CD4-positive, CD25-positive, alpha-beta regulatory T cell (primary cell): Measurements from ENCODE around the gene RTN4RL1. TPM values are rescaled to one million over a fixed set of nuclear protein-coding genes. Genes with fewer than 3 reads are reported as not detected.

ENCODE experiments used
- ATAC-seq, 2 donors: fragments of 150-1000 bp; cut with Tn5 transposase; one replicate each; pipeline ENCODE4 v1.10.0; 2021; ENCODE audit warnings: low read depth in 2 of 2, moderate number of reproducible peaks in 2 of 2, moderate library complexity in 1 of 2
- DNase-seq, 3 donors: peaks; one replicate each; pipeline versions ENCODE4 v3.0.0 to v3.0.0-alpha.2; 2012 to 2022; ENCODE audit warnings: mixed read lengths in 1 of 3
- H3K27ac ChIP-seq: one replicate; pipeline ENCODE4 v1.7.0; 2013; ENCODE audit warnings: mild to moderate bottlenecking, low read length; ENCODE audit not compliant: insufficient read depth, poor library complexity, severe bottlenecking
- H3K27me3 ChIP-seq: one replicate; pipeline ENCODE4 v1.7.0; 2013; ENCODE audit warnings: low read length; ENCODE audit not compliant: control insufficient read depth, insufficient read depth
- H3K36me3 ChIP-seq: one replicate; pipeline ENCODE4 v1.7.0; 2013; ENCODE audit warnings: mild to moderate bottlenecking, low read length, moderate library complexity; ENCODE audit not compliant: control insufficient read depth, insufficient read depth
- H3K4me1 ChIP-seq: 2 replicates; pipeline ENCODE4 v1.7.0; 2013; ENCODE audit warnings: mild to moderate bottlenecking, low read length; ENCODE audit not compliant: insufficient read depth, control insufficient read depth, poor library complexity, severe bottlenecking
- H3K4me3 ChIP-seq: one replicate; pipeline ENCODE4 v1.7.0; 2013; ENCODE audit warnings: low read depth, mild to moderate bottlenecking, low read length, moderate library complexity
- H3K9me3 ChIP-seq, 2 experiments: 1 replicate in 1 of 2; 2 replicates in 1 of 2; pipeline ENCODE4 v1.7.0; 2013; ENCODE audit warnings: low read length in 2 of 2, mild to moderate bottlenecking in 1 of 2, moderate library complexity in 1 of 2; ENCODE audit not compliant: control insufficient read depth in 2 of 2
- H3K27ac Mint-ChIP-seq, 3 donors: one replicate each; pipeline ENCODE4 v1.8.0; 2020 to 2022; ENCODE audit warnings: mild to moderate bottlenecking in 3 of 3, mixed read lengths in 3 of 3, moderate library complexity in 2 of 3
- H3K27me3 Mint-ChIP-seq: one replicate; pipeline ENCODE4 v1.8.0; 2022; ENCODE audit warnings: mild to moderate bottlenecking, mixed read lengths
- H3K36me3 Mint-ChIP-seq: one replicate; pipeline ENCODE4 v1.8.0; 2020; ENCODE audit warnings: mixed read lengths
- H3K4me1 Mint-ChIP-seq, 4 donors: one replicate each; pipeline ENCODE4 v1.8.0; 2020 to 2022; ENCODE audit warnings: mixed read lengths in 4 of 4, mild to moderate bottlenecking in 1 of 4
- H3K4me3 Mint-ChIP-seq, 4 donors: one replicate each; pipeline ENCODE4 v1.8.0; 2020 to 2022; ENCODE audit warnings: mild to moderate bottlenecking in 4 of 4, mixed read lengths in 4 of 4, moderate library complexity in 3 of 4
- H3K9me3 Mint-ChIP-seq, 7 donors: one replicate each; pipeline ENCODE4 v1.8.0; 2020 to 2022; ENCODE audit warnings: mixed read lengths in 7 of 7, mild to moderate bottlenecking in 3 of 7, moderate library complexity in 2 of 7
- polyA plus RNA-seq, 4 donors: library from polyadenylated mRNA; unstranded; fragments of 300-500 nt; fragmentation: Illumina TruSeq; gene quantifications; one replicate each; pipeline ENCODE4 v1.2.3, GENCODE V29; 2021
- total RNA-seq: library from RNA; stranded (reverse); gene quantifications from one replicate; pipeline ENCODE4 v1.2.3, GENCODE V29; 2022

Gene RTN4RL1
- total and polyA plus RNA-seq, 5 donors from 2014 or later: 0.14 to 0.35 (median 0.28) TPM; not detected in 2

DNA sequence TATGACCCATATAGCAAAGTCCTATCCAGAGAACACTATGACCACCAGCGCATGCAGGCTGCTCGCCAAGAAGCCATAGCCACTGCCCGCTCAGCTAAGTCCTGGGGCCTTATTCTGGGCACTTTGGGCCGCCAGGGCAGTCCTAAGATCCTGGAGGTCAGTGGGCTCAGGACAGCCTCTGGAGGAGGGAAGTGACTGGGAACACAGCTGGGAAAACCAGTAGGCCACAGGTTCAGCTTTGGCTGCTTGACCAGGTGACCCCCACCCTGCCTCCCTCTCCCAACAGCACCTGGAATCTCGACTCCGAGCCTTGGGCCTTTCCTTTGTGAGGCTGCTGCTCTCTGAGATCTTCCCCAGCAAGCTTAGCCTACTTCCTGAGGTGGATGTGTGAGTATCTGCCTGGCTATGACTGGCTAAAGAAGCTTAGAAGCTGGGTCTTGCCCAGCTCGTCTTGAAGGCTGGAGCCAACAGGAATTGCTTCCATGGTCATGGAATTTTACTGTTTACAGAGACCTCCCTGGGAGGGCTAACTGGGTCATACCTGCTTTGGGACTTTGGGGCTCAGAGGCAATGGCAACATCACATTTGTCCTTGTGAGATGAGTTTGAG is 15.2 kb upstream of the RTN4RL1 start:
- H3K9me3 ChIP-seq: no peaks in the 10 kb centered on the region
- ATAC-seq (no peak), DNase-seq (no peak)
- Mint-ChIP-seq H3K36me3 (peaks cover 20% of the 10 kb centered on the region), H3K4me3 (peak overlapping the region; percentile 32 to 94 (median 74)), H3K4me1 (peaks cover 5 to 29% (median 17%) of the 10 kb centered on the region in 4 donors), H3K27ac (peak overlapping the region in 2 of 3 donors; percentile 56 to 74), H3K27me3 (no peaks in the 10 kb centered on the region), H3K9me3 (peaks cover 0 to 2% (median 0%) of the 10 kb centered on the region in 7 donors)
- H3K4me1 ChIP-seq: peaks cover 18% of the 10 kb centered on the region
- no peak overlapping the region for H3K4me3 ChIP-seq
- no peak overlapping the region for H3K27ac ChIP-seq
- H3K36me3 ChIP-seq: peaks cover 25% of the 10 kb centered on the region
- H3K27me3 ChIP-seq: no peaks in the 10 kb centered on the region

- Histone ChIP-seq H3K27me3 (no peaks in the 10 kb centered on the region), H3K36me3 (peaks cover 25% of the 10 kb centered on the region), H3K27ac (no peak overlapping the region), H3K4me1 (peaks cover 11% of the 10 kb centered on the region), H3K9me3 (no peaks in the 10 kb centered on the region), H3K4me3 (no peak overlapping the region)
- no peak for ATAC-seq
- Mint-ChIP-seq H3K27ac (no peak overlapping the region), H3K4me1 (peaks cover 0 to 22% (median 3%) of the 10 kb centered on the region in 4 donors), H3K27me3 (no peaks in the 10 kb centered on the region), H3K36me3 (peaks cover 19% of the 10 kb centered on the region), H3K9me3 (peaks cover 0 to 2% (median 0%) of the 10 kb centered on the region in 7 donors), H3K4me3 (peak overlapping the region in 1 of 4 donors; percentile 73)
- DNase-seq: no peak
These were observed 12.0 kb upstream of the RTN4RL1 start for GRCh38 chr17:2037155-2037554.

DNA sequence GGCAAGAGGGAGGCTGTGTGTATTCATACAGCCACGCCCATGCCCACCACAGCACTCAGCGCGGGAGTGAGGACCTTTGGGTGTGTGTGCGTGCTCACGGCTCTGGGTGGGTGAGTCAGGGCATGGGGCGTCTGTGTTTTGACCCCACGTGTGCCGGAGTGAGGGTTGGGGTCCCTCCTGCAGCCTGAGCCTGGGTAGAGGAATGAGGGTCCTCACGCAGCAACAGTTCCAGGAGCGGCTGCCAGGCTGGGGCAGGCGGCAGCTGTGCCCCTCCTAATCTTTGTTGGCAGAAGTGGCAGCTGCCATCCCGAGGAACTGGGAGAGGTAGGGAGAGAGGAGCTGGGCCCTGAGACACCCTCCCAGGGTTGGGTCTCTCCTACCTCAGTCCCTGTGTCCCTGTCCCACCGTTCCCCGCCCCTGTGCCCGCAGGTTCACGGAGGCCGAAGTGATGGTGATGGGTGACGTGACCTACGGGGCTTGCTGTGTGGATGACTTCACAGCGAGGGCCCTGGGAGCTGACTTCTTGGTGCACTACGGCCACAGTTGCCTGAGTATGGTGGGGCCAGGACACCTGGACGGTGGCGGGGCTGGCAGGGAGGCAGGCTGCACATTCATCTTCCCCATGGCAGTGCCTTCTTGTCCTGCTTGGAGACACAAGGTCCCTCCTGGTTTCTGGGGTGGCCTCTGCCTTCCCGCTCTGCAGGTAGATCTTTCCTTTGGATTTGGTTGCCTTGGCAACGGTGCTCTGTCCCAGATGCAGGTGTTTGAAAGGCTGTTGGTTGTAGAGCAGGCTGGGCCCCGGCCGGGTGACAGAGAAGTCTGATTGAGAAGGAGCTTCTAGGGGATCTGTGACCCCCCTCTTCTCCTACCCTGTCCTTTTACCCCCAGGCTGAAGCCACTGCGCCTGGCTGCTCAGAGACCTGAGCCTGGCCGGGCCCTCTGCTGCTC is 10.7 kb upstream of the RTN4RL1 start:
- no peak overlapping the region for H3K4me3 ChIP-seq
- ATAC-seq (no peak), DNase-seq (no peak)
- peaks cover 2 to 24% (median 8%) of the 10 kb centered on the region in 4 donors for H3K4me1 Mint-ChIP-seq
- H3K9me3 ChIP-seq: no peaks in the 10 kb centered on the region
- H3K27ac Mint-ChIP-seq: no peak overlapping the region
- peaks cover 25% of the 10 kb centered on the region for H3K36me3 ChIP-seq
- peaks cover 0 to 2% (median 0%) of the 10 kb centered on the region in 7 donors for H3K9me3 Mint-ChIP-seq
- H3K27me3 Mint-ChIP-seq: no peaks in the 10 kb centered on the region
- H3K36me3 Mint-ChIP-seq: peaks cover 19% of the 10 kb centered on the region
- no peak overlapping the region for H3K27ac ChIP-seq
- no peak overlapping the region for H3K4me3 Mint-ChIP-seq
- H3K27me3 ChIP-seq: no peaks in the 10 kb centered on the region
- H3K4me1 ChIP-seq: peaks cover 12% of the 10 kb centered on the region

DNA sequence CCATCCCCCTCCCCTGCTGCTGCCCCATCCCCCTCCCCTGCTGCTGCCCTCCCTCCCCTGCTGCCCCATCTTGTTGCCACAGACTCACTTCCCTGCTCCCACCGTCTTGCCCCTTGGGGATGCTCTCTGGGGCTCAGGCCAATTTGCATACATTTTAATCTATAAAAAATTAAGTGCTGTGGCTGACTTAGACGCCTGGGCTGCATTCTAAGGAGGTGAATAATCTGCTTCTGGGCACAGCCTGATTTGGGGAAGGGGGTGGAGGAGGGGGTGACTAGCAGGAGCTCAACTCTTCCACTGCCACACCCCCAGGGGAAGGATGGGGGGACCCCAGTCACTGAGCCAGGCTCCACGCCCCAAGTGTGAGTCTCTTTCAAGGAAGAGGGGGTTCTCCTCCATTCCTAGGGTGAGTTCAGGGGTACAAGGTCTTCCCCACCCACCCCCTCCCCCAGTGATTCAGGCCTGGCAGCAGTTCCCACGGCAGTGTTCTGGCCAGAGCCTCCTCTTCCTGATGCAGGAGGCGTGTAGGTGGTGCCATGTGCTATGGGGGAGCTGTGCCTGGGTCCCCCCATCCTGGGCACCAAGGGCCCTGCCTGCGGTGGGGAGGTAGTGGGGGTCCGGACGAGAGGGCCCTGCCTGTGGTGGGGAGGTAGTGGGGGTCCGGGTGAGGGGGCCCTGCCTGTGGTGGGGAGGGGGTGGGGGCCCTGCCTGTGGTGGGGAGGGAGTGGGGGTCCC is 9.8 kb upstream of the RTN4RL1 start:
- DNase-seq: no peak
- Histone ChIP-seq H3K4me3 (no peak overlapping the region), H3K9me3 (no peaks in the 10 kb centered on the region), H3K27ac (no peak overlapping the region), H3K36me3 (peaks cover 25% of the 10 kb centered on the region), H3K27me3 (no peaks in the 10 kb centered on the region), H3K4me1 (peaks cover 17% of the 10 kb centered on the region)
- Mint-ChIP-seq H3K36me3 (peaks cover 19% of the 10 kb centered on the region), H3K27ac (no peak overlapping the region), H3K27me3 (no peaks in the 10 kb centered on the region), H3K4me1 (peaks cover 8 to 27% (median 13%) of the 10 kb centered on the region in 4 donors), H3K9me3 (no peaks in the 10 kb centered on the region), H3K4me3 (peak overlapping the region in 1 of 4 donors; percentile 86)
- no peak for ATAC-seq

DNA sequence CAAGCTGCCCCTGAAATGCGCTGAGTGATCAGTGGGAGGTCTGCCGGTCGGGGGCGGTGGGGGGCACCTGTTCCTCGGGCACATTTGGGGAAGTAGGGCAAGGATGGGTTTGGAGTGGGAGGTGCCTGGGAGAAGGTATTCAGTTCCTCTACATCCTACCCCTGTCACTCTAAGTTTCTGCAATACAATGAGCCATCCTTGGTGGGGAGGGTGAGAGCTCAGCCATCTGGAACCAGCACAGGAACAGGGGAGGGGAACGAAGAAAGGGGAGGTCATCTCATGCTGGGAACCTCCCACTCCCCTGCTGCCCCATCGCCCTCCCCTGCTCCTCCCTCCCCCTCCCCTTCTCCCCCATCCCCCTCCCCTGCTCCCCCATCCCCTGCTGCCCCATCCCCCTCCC is 9.0 kb upstream of the RTN4RL1 start:
- H3K4me1 Mint-ChIP-seq: peaks cover 8 to 27% (median 13%) of the 10 kb centered on the region in 4 donors
- Histone ChIP-seq H3K27ac (no peak overlapping the region), H3K4me3 (no peak overlapping the region), H3K36me3 (peaks cover 25% of the 10 kb centered on the region), H3K27me3 (no peaks in the 10 kb centered on the region), H3K4me1 (peaks cover 23% of the 10 kb centered on the region), H3K9me3 (no peaks in the 10 kb centered on the region)
- DNase-seq (no peak), ATAC-seq (no peak)
- peaks cover 19% of the 10 kb centered on the region for H3K36me3 Mint-ChIP-seq
- no peaks in the 10 kb centered on the region for H3K9me3 Mint-ChIP-seq
- H3K4me3 Mint-ChIP-seq: no peak overlapping the region
- H3K27me3 Mint-ChIP-seq: peaks cover 6% of the 10 kb centered on the region
- H3K27ac Mint-ChIP-seq: no peak overlapping the region

GRCh38 chr17:2033153-2033552 is 8.0 kb upstream of the RTN4RL1 start:
- ATAC-seq: no peak
- no peak overlapping the region for H3K27ac ChIP-seq
- peaks cover 15% of the 10 kb centered on the region for H3K27me3 Mint-ChIP-seq
- H3K27ac Mint-ChIP-seq: peak overlapping the region in 1 of 3 donors; percentile 32
- H3K4me1 ChIP-seq: peaks cover 23% of the 10 kb centered on the region
- no peak for DNase-seq
- H3K36me3 Mint-ChIP-seq: peaks cover 13% of the 10 kb centered on the region
- H3K4me3 ChIP-seq: no peak overlapping the region
- H3K4me3 Mint-ChIP-seq: peak overlapping the region in 2 of 4 donors; percentile 62 to 87
- H3K27me3 ChIP-seq: no peaks in the 10 kb centered on the region
- peaks cover 8 to 27% (median 13%) of the 10 kb centered on the region in 4 donors for H3K4me1 Mint-ChIP-seq
- no peaks in the 10 kb centered on the region for H3K9me3 Mint-ChIP-seq
- H3K9me3 ChIP-seq: no peaks in the 10 kb centered on the region
- H3K36me3 ChIP-seq: peaks cover 25% of the 10 kb centered on the region

DNA sequence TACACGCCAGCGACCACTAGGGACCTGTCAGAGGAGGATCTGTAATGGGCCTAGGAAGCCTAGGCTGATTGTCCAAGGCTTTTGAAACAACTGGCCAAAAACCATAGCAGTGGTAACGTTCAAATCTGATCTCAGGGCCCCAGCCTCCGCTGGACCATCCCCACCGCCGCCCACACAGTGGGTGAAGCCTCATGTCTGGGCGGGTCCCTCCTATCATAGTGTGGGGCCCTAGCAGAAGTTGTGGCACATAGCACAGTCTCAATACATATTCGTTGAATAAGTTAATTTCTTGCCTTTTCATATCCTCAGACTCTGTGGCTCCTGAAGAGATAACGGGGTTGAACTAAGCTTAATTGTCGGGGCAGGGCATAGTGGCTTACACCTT is 5.6 kb upstream of the RTN4RL1 start:
- ATAC-seq (no peak), DNase-seq (no peak)
- H3K9me3 Mint-ChIP-seq: no peaks in the 10 kb centered on the region
- H3K27me3 Mint-ChIP-seq: peaks cover 38% of the 10 kb centered on the region
- H3K27ac ChIP-seq: no peak overlapping the region
- peak overlapping the region; percentile 90 to 92 (median 90) for H3K27ac Mint-ChIP-seq
- peak overlapping the region; percentile 90 for H3K4me3 ChIP-seq
- peaks cover 7% of the 10 kb centered on the region for H3K36me3 ChIP-seq
- H3K36me3 Mint-ChIP-seq: peaks cover 3% of the 10 kb centered on the region
- H3K4me3 Mint-ChIP-seq: peak overlapping the region; percentile 94 to 99 (median 97)
- no peaks in the 10 kb centered on the region for H3K9me3 ChIP-seq
- H3K4me1 ChIP-seq: peaks cover 26% of the 10 kb centered on the region
- H3K27me3 ChIP-seq: peaks cover 4% of the 10 kb centered on the region
- H3K4me1 Mint-ChIP-seq: peaks cover 8 to 32% (median 16%) of the 10 kb centered on the region in 4 donors
